ENCODE measurements around the gene COL16A1.

The COL16A1 gene

DNA sequence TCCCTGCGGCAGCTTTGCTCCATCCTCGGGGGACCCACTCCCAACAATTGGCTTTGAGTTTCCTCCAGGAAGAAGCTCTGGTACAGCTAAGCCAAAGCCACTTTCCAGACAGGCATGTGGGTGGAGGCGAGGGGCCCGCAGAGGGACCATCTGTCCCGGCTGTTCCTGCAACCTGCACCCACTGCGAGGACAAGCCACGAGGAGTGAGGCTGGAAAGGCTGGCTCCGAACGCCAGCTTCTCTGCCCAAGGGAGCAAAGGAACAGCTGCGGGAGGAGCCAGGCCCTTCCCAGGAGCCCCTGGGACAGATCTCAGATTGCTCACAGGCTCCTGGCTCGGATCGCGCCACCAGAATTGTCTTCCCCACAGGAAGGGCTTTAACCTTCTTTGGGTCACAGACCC, 30.8 kb downstream of the COL16A1 start:
- POLR2A ChIA-PET: no interaction called here
- CTCF ChIA-PET: interaction anchor here (0.6 to 5.2 kb wide), 3 partner anchors 10 to 291 kb away, joined by 3 to 39 read pairs (median 7); no protein-coding TSS in a partner anchor
- no peak for DNase-seq (ENCODE audit: low read depth, low spot score)
- no peak overlapping the region for H3K4me3 ChIP-seq (ENCODE audit: low read depth, low read length)
- TF ChIP-seq, protein P1, sequence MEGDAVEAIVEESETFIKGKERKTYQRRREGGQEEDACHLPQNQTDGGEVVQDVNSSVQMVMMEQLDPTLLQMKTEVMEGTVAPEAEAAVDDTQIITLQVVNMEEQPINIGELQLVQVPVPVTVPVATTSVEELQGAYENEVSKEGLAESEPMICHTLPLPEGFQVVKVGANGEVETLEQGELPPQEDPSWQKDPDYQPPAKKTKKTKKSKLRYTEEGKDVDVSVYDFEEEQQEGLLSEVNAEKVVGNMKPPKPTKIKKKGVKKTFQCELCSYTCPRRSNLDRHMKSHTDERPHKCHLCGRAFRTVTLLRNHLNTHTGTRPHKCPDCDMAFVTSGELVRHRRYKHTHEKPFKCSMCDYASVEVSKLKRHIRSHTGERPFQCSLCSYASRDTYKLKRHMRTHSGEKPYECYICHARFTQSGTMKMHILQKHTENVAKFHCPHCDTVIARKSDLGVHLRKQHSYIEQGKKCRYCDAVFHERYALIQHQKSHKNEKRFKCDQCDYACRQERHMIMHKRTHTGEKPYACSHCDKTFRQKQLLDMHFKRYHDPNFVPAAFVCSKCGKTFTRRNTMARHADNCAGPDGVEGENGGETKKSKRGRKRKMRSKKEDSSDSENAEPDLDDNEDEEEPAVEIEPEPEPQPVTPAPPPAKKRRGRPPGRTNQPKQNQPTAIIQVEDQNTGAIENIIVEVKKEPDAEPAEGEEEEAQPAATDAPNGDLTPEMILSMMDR (IDR thresholded peaks at IDR 0.05; ENCODE audit: insufficient read depth, low read length, missing control alignments): no peak

DNA sequence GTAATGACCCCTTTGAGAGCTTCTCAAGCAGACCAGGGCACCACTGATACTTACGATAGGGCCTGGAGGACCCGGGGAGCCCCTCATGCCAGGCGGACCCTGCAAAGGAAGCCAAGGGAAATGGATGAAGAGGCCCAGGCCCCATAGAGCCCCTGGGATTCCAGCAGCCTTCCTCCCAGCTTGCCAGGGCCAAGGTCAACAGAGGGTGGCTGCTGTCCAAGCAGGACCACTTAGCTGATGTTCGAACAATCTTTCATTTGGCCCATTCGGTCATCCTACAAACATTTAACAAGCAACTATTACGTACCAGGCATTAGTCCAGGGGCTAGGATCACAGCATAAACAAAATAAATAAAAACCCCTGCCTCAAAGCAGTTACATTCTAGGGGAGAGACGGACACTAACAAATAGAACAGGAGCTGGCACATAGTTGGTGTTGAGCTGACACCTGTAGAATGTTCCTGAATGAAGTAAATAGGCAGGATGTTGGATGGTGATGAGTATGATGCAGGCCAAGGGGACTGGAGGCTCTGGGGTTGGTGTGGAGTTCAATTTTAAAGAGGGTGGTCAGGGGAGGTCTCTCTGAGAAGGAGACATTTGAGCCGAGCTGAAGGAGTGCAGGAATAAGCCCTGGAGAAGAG, 32.1 kb downstream of the COL16A1 start:
- H3K4me3 ChIP-seq (ENCODE audit: low read depth, low read length): no peak overlapping the region
- ChIA-PET POLR2A (interaction anchor here (0.6 kb wide), 1 partner anchor 11 kb away, joined by 3 read pairs; no protein-coding TSS in a partner anchor), CTCF (interaction anchor here (0.8 to 5.2 kb wide), 5 partner anchors 9 to 91 kb away, joined by 3 to 39 read pairs (median 3); no protein-coding TSS in a partner anchor)
- TF ChIP-seq, protein P1 (IDR thresholded peaks at IDR 0.05; ENCODE audit: insufficient read depth, low read length, missing control alignments): no peak
- no peak for DNase-seq (ENCODE audit: low read depth, low spot score)

DNA sequence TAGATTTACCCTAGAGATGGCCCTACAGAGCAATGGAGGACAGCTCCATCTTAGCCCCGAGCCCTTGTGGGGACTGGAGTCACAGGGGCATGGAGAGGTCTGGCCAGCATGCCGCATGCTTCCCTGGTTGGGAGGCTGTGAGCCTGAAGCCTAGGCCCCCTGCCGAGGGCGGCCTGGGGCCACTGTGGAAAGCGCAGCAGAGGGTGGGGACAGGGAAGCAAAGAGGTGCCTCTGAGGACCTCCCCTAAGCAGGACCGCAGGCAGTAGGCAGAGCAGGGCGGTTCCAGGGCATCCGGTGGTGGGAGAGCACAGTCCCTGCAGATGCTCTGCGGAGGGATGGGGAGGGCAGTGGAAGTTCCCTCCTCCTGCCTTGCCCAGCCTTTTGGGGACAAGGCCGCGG, 32.7 kb downstream of the COL16A1 start:
- H3K4me3 ChIP-seq (ENCODE audit: low read depth, low read length): no peak overlapping the region
- no peak for DNase-seq (ENCODE audit: low read depth, low spot score)
- POLR2A ChIA-PET: no interaction called here
- CTCF ChIA-PET: interaction anchor here (0.9 to 5.2 kb wide), 4 partner anchors 9 to 38 kb away, joined by 3 to 39 read pairs (median 4); no protein-coding TSS in a partner anchor
- TF ChIP-seq, protein P1 (IDR thresholded peaks at IDR 0.05; ENCODE audit: insufficient read depth, low read length, missing control alignments): no peak

DNA sequence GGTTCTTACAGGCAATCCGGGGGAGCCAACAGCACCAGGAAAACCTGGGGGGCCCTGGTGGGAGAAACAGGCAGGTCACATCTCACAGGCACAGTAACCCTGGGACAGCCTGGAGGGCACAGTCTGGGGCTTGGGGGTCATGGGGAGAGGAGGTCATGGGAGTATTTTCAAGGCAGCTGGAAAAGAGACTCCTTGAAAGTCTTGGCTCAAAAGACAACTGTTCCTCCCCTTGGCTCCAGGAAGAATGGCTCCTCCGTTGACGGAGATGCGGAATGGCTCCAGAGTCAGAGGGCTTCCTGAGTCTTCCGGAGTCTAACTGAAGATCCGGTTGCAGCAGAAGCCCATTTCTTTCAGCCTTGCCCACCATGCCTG, 33.2 kb downstream of the COL16A1 start:
- TF ChIP-seq, protein P1 (IDR thresholded peaks at IDR 0.05; ENCODE audit: insufficient read depth, low read length, missing control alignments): no peak
- CTCF ChIA-PET: interaction anchor here (1.2 to 2.4 kb wide), 8 partner anchors 8 to 81 kb away, joined by 3 to 10 read pairs (median 4); no protein-coding TSS in a partner anchor
- no peak overlapping the region for H3K4me3 ChIP-seq (ENCODE audit: low read depth, low read length)
- POLR2A ChIA-PET: interaction anchor here (0.9 kb wide), 1 partner anchor 118 kb away, joined by 4 read pairs; no protein-coding TSS in a partner anchor
- DNase-seq (ENCODE audit: low read depth, low spot score): no peak

DNA sequence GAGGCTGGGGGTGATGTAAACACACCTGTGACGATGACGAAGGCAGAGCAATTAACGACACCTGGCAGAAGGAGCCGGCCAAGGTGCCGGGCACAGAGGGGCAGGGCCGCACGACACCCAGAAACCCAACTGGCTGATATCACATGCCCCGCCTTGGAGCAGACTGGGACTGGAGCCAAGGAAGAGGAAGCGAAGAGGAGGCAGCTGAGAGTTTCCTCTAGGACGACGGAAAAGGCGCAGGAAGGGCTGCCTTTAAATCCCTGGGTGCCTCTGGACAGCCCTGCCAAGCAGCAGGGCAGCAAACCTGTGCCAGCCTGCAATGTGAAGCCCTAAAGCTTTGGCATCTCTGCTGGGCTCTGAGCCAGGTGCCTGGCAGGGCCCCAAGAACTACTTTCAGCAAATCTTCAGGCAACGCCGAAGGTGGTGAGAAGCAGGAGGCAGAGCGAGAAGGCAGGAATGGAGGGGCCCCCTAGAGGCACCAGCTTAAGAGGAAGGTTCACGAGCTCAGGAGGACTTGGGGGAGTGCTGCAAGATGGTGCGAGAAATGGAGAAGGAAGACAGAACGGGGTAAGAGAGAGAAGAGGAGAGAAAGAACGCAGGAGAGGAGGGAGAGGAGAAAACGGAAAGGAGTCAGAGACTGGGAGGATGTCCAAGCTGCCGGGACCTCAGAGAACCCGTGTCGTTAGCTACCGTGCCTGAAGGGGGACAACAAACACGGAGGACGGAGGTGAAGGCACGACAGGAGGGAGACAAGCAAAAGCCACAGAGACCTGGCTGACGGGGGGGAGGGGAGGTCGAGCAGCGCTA, 33.8 kb downstream of the COL16A1 start:
- ChIA-PET CTCF (interaction anchor here (1.2 to 2.4 kb wide), 6 partner anchors 8 to 81 kb away, joined by 3 to 10 read pairs (median 6); no protein-coding TSS in a partner anchor), POLR2A (interaction anchor here (0.9 kb wide), 1 partner anchor 119 kb away, joined by 4 read pairs; no protein-coding TSS in a partner anchor)
- no peak for DNase-seq (ENCODE audit: low read depth, low spot score)
- TF ChIP-seq, protein P1 (IDR thresholded peaks at IDR 0.05; ENCODE audit: insufficient read depth, low read length, missing control alignments): peak; percentile 7
- no peak overlapping the region for H3K4me3 ChIP-seq (ENCODE audit: low read depth, low read length)

DNA sequence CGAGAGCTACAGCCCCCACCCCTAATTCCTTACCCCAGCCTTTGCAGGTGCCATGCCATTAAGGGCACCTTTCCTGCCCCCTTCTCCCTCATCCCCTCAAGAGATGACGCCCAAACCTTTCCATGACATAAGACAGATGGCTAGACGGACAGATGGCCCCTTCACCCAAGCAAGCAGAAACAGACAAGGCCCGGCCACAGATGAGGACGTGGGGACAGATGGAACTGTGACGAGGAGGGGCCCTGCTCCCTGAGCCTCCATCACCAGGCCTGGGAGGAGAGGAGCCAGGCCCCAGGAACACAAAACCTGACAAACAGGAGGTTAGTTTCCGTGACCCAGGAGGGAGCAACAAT, 34.4 kb downstream of the COL16A1 start:
- no peak for DNase-seq (ENCODE audit: low read depth, low spot score)
- POLR2A ChIA-PET: no interaction called here
- TF ChIP-seq, protein P1 (IDR thresholded peaks at IDR 0.05; ENCODE audit: insufficient read depth, low read length, missing control alignments): no peak
- CTCF ChIA-PET: interaction anchor here (1.2 to 2.4 kb wide), 6 partner anchors 8 to 82 kb away, joined by 3 to 10 read pairs (median 6); no protein-coding TSS in a partner anchor
- no peak overlapping the region for H3K4me3 ChIP-seq (ENCODE audit: low read depth, low read length)

All from AG04449 (cell line).